Fibroblast of lung (primary cell): Measurements from ENCODE around the gene LPP.

Source experiments
- CTCF ChIP-seq, 2 donors: IDR thresholded peaks in 1 of 2; conservative IDR thresholded peaks in 1 of 2; 1 replicate in 1 of 2; 2 replicates in 1 of 2; pipeline ENCODE4 v1.5.1; 2011 to 2012; ENCODE audit warnings: low read length in 2 of 2, control low read depth in 1 of 2, inconsistent platforms in 1 of 2, low read depth in 1 of 2, mild to moderate bottlenecking in 1 of 2
- EZH2 ChIP-seq: IDR thresholded peaks from 2 replicates; pipeline ENCODE4 v1.5.1; 2012; ENCODE audit warnings: low read length, control low read depth, mild to moderate bottlenecking; ENCODE audit errors: missing control alignments

- TF ChIP-seq CTCF (conservative IDR thresholded peaks at IDR 0.05 in 1 of 2, IDR thresholded peaks at IDR 0.05 in 1 of 2; ENCODE audit: low read depth in 1 of 2, low read length in 2 of 2) (no peak), EZH2 (no peak)
Observed at GRCh38 chr3:188134079-188134478, 19.9 kb upstream of the LPP start.
